Embryonic facial prominence (tissue), 1 donor: ENCODE measurements around the gene NOTCH2NLA.
"Not testable (repeated sequence)": the region's sequence is repeated elsewhere in the genome, so short reads cannot be mapped to it uniquely, and the experiment has no call there.

Source experiments
- DNase-seq: peaks from one replicate; pipeline ENCODE4 v3.0.0-alpha.2; 2016; ENCODE audit errors: extremely low spot score

NOTCH2NLA gene

GRCh38 chr1:146228710-146229477, at the start of gene NOTCH2NLA:
Gene NOTCH2NLA, minus strand, starts transcription at chr1:146229021. Its CDS starts 39,684 bp downstream, at chr1:146189337.
- peak; percentile 3 for DNase-seq

- DNase-seq = not testable (repeated sequence)
Measured at GRCh38 chr1:146278346-146278745, 49.5 kb upstream of the NOTCH2NLA start.

- DNase-seq = not testable (repeated sequence)
Measured at GRCh38 chr1:146277087-146277486, 48.3 kb upstream of the NOTCH2NLA start.

DNA sequence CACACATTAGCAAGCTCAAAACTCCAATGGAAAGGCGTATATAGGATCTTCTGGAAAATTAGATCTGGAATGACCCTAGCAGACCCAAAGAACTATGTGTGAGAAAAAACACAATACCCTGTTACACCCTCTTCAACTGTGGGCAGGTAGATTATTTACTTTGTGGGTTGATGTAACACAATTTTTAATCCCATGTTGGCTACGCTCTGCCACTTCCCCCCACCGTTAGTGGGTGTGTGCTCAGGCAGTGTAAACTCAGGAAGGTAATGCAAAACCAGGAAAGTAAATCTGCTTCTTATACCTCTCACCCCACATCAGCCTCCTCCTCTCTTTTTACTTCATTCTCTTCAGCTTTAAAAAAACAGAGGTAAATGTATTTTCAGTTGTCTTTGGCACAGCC, 45.3 kb upstream of the NOTCH2NLA start:
- not testable (repeated sequence) for DNase-seq

GRCh38 chr1:146273194-146273593, 44.4 kb upstream of the NOTCH2NLA start:
- DNase-seq = not testable (repeated sequence)

GRCh38 chr1:146272734-146273133, 43.9 kb upstream of the NOTCH2NLA start:
- not testable (repeated sequence) for DNase-seq

DNA sequence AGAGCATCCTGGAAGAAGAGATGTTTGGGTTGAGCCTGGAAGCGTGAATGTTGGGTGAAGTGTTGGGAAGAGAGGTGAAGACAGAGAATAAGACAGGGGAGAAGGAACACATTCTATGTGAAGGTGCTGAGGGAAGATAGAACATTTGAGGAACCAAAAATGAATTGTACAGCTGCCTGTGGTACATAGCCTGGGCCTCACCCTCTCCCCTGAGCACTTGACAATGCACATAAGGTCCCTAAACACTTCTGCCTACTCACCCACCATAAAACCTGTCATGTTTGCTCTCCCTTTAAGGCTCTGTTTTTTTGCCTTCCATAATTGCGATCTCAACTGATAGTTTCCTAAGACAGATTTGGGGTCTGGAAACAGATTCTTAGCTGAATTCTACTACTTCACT, 43.2 kb upstream of the NOTCH2NLA start:
- DNase-seq = not testable (repeated sequence)

- not testable (repeated sequence) for DNase-seq
Measured at GRCh38 chr1:146270129-146270528, 41.3 kb upstream of the NOTCH2NLA start.

GRCh38 chr1:146266179-146266748, 37.4 kb upstream of the NOTCH2NLA start:
- DNase-seq = not testable (repeated sequence)

DNA sequence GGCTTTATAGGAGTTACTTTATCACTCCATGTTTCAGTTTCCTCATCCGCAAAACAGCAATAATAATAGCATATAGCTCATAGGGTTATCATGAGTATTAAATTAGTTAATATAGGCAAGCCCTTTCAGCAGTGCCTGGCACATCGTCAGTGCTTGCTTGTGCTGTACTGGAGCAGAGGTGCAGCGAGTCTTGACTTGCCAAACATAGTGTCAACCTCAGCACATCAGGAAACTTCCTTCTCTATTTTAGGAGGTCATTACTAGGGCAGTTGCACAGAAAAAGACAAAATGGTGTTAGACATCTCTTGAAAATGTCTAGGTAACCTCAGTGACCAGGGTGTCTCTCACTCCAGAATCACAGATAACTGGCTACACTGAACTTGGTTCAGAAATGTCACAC, 35.9 kb upstream of the NOTCH2NLA start:
- not testable (repeated sequence) for DNase-seq

GRCh38 chr1:146260006-146260730, 31.3 kb upstream of the NOTCH2NLA start:
- DNase-seq = not testable (repeated sequence)

- DNase-seq = not testable (repeated sequence)
Measured at GRCh38 chr1:146257992-146258552, 29.3 kb upstream of the NOTCH2NLA start.

- DNase-seq = not testable (repeated sequence)
Measured at GRCh38 chr1:146254569-146255197, 25.9 kb upstream of the NOTCH2NLA start.

DNA sequence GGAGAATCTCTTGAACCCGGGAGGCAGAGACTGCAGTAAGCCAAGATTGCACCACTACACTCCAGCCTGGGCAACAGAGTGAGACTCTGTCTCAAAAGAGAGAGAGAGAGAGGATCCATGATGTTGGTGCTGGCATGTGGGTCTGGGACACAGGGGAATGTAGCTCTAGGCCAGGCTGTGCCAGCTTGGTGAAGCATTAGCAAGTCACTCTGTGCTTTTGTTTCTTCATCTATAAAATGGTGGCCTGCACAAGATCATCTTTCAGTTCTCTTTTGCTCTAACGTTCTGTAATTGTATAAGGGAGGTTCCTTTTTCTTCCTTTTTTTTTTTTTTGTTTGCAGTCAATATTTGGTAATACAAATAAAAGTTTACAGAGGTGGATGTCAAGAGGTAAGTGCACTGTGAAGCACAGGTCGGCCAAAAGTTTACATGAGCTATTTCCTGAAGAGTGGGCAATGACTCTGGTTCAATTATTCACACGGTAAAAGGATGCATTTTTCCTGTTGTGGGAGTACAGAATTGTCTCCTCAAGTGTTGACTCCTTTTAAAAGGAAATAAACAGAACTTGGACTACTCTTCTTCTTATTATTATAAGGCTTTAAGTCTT, 24.5 kb upstream of the NOTCH2NLA start:
- not testable (repeated sequence) for DNase-seq

- not testable (repeated sequence) for DNase-seq
Measured at GRCh38 chr1:146251523-146251922, 22.7 kb upstream of the NOTCH2NLA start.

DNA sequence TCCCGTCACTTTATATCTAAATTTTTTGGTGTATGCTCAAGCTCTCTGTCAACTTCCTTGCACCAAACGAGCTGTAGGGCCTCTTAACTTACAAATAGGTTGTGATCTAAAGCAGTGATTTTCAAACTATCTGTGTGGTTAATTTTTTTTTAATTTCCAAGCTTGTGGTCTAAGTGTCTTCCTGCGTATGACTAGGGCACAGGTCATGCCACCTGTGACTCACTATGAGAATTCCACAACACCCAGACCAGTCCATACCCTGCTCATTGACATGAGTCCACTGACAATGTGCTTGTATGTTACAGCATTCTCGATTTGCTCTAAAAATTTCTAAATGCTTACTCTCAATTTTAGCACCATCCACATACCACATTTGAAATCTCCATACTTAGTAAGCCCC, 19.8 kb upstream of the NOTCH2NLA start:
- not testable (repeated sequence) for DNase-seq

DNA sequence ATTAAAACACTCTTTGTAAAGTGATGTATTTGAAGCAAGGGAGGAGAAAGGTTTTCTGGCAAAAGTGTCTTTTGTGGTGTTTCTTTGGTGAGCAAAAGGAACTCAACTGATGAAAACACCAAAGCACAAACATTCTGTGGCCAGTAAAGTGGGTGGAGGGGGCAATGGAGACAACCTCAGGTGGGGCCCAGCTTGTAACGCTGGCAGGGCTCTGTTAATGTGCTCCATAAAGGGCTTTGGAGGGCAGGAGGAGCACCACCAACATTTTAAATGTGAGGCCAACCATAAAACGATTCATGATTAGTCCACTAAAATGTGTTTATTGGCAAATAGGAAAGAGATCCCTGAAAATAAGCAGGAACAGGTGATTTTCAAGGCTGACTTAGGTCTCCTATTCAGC, 7.8 kb upstream of the NOTCH2NLA start:
- DNase-seq = not testable (repeated sequence)

GRCh38 chr1:146236026-146236601, 7.3 kb upstream of the NOTCH2NLA start:
- not testable (repeated sequence) for DNase-seq

DNA sequence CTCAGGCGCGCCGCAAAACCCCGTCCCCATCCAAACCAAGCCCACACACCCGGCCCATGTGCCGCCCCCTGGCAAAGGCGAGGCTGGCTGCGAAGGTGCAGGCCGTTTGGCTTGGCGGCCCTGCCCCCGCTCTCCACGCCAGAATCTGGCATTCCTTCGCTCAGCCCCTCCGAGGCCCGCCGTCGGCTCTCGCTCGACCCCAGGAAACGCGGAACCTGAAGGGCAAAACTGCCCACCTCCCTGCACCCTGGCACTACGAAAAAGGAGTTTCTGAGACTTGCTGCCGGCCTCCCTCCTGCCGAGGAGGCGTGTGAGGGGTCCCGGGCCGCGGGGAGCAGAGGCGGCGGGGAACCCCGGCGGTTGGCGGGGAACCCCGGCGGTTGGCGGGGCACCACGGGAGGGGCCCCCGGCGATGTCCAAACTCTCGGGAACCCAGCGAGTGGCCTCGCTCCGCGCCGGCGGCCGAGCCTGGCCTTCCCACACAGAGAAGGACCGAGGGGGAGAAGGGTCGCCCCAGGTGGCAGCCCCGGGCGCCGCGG, 608 bp downstream of the NOTCH2NLA start:
- not testable (repeated sequence) for DNase-seq

DNA sequence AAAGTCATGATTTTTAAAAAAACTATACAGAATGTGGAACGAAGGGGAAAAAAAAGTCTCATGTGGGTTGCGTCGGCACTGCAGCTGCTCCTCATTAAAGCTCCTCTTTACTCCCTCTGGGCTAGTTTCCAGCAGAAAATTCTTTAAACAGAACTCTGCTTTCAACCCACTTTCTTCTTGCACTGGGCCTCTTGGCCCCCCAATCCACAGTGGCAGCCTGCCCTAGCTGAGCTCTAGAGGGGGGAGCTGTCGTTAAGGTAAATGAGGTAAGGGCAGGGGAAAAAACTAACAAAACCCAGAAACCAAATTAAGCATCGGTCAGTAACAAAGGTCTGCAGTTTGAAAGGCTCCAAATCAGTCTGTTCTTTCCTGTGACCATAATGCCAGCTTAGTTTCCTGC, 54.3 kb downstream of the NOTCH2NLA start:
- DNase-seq = not testable (repeated sequence)
